HG03521 (cell line): ENCODE data around the gene ANKS3.
"Not testable (repeated sequence)": the region's sequence is repeated elsewhere in the genome, so short reads cannot be mapped to it uniquely, and the experiment has no call there.

ENCODE experiments used
- ATAC-seq: cut with Tn5 transposase; IDR thresholded peaks from one replicate; pipeline ENCODE4 v1.9.1; 2021; ENCODE audit warnings: mild to moderate bottlenecking, moderate library complexity; ENCODE audit not compliant: unreplicated experiment

The ANKS3 gene

GRCh38 chr16:4654964-4655590 lies 79.0 kb downstream of the ANKS3 start:
- ATAC-seq, result no peak

GRCh38 chr16:4654011-4654963 lies 79.8 kb downstream of the ANKS3 start:
- ATAC-seq, result no peak

- ATAC-seq, result no peak
Measured at GRCh38 chr16:4652561-4652960, 81.5 kb downstream of the ANKS3 start.

- ATAC-seq, result no peak
Measured at GRCh38 chr16:4651827-4652226, 82.2 kb downstream of the ANKS3 start.

GRCh38 chr16:4650443-4651074 lies 83.5 kb downstream of the ANKS3 start:
- not testable (repeated sequence) for ATAC-seq

- no peak for ATAC-seq
Measured at GRCh38 chr16:4649744-4650442, 84.2 kb downstream of the ANKS3 start.

- no peak for ATAC-seq
Measured at GRCh38 chr16:4648917-4649316, 85.2 kb downstream of the ANKS3 start.

- ATAC-seq, result no peak
Measured at GRCh38 chr16:4647644-4647980, 86.5 kb downstream of the ANKS3 start.

- ATAC-seq, result no peak
Measured at GRCh38 chr16:4646773-4647643, 87.1 kb downstream of the ANKS3 start.
